HepG2 (cell line): ENCODE results near the gene KLHL17. TPM values are rescaled to one million over a fixed set of nuclear protein-coding genes. Genes with fewer than 3 reads are reported as not detected.
A peak's percentile ranks its signal among the peaks of the same experiment; 100 is the strongest.

Experiments
- ARNT ChIP-seq: fragments of 450-650 bp; IDR thresholded peaks from 2 replicates; pipeline ENCODE4 v1.6.1; 2017
- DPF2 ChIP-seq: sonication (generic); formaldehyde crosslinking; IDR thresholded peaks from 2 replicates; pipeline ENCODE4 v1.4.0; 2020; ENCODE audit warnings: mild to moderate bottlenecking, low read depth, missing genetic modification reagents, borderline replicate concordance
- EP300 ChIP-seq, 3 experiments: sonication (generic) in 1 of 3; formaldehyde crosslinking in 1 of 3; IDR thresholded peaks; 2 replicates each; pipeline versions ENCODE4 v1.5.1 to v1.6.1; 2011 to 2020; ENCODE audit warnings: low read depth in 2 of 3, low read length in 2 of 3, borderline replicate concordance in 1 of 3, improper control_type of control experiment in 1 of 3, mild to moderate bottlenecking in 1 of 3, missing genetic modification reagents in 1 of 3, moderate library complexity in 1 of 3
- HOXA3 ChIP-seq: sonication (generic); formaldehyde crosslinking; IDR thresholded peaks from 2 replicates; pipeline ENCODE4 v1.5.0; 2020; ENCODE audit warnings: missing genetic modification reagents
- MED1 ChIP-seq: sonication (generic); formaldehyde crosslinking; IDR thresholded peaks from 2 replicates; pipeline ENCODE4 v1.4.0; 2020; ENCODE audit warnings: missing genetic modification reagents
- NCOA5 ChIP-seq: sonication (generic); formaldehyde crosslinking; IDR thresholded peaks from 2 replicates; pipeline ENCODE4 v1.4.0; 2020; ENCODE audit warnings: missing genetic modification reagents
- NR2C2 ChIP-seq: sonication (generic); formaldehyde crosslinking; IDR thresholded peaks from 2 replicates; pipeline ENCODE4 v1.4.0; 2020; ENCODE audit warnings: missing genetic modification reagents, mild to moderate bottlenecking, moderate library complexity, borderline replicate concordance
- PATZ1 ChIP-seq: sonication (generic); formaldehyde crosslinking; IDR thresholded peaks from 2 replicates; pipeline ENCODE4 v1.4.0; 2020; ENCODE audit warnings: missing genetic modification reagents
- PCBP1 ChIP-seq: fragments of 200-400 bp; formaldehyde crosslinking; IDR thresholded peaks from 2 replicates; pipeline ENCODE4 v1.6.1; 2017; ENCODE audit warnings: mild to moderate bottlenecking, low read depth, low read length, borderline replicate concordance
- PREB ChIP-seq: sonication (generic); formaldehyde crosslinking; IDR thresholded peaks from 2 replicates; pipeline ENCODE4 v1.4.0; 2020; ENCODE audit warnings: missing genetic modification reagents
- SALL1 ChIP-seq: sonication (generic); formaldehyde crosslinking; IDR thresholded peaks from 2 replicates; pipeline ENCODE4 v1.8.0; 2022; ENCODE audit warnings: mild to moderate bottlenecking, missing genetic modification reagents
- SIN3A ChIP-seq: IDR thresholded peaks from 2 replicates; pipeline ENCODE4 v1.6.1; 2011; ENCODE audit warnings: low read depth, mild to moderate bottlenecking, control low read depth, low read length, borderline replicate concordance
- SKIL ChIP-seq: sonication (generic); formaldehyde crosslinking; IDR thresholded peaks from 2 replicates; pipeline ENCODE4 v1.8.0; 2022; ENCODE audit warnings: missing genetic modification reagents, mild to moderate bottlenecking, moderate library complexity, borderline replicate concordance
- TCF7 ChIP-seq: sonication (generic); IDR thresholded peaks from 2 replicates; pipeline ENCODE4 v1.6.1; 2016; ENCODE audit warnings: antibody characterized with exemption, low read depth
- ZBTB7A ChIP-seq: sonication (generic); formaldehyde crosslinking; IDR thresholded peaks from 2 replicates; pipeline ENCODE4 v1.8.0; 2022; ENCODE audit warnings: mild to moderate bottlenecking, missing genetic modification reagents
- ZBTB7B ChIP-seq: sonication (generic); formaldehyde crosslinking; IDR thresholded peaks from 2 replicates; pipeline ENCODE4 v1.4.0; 2020; ENCODE audit warnings: missing genetic modification reagents
- ZNF121 ChIP-seq: sonication (generic); formaldehyde crosslinking; IDR thresholded peaks from 2 replicates; pipeline ENCODE4 v1.5.0; 2020; ENCODE audit warnings: mild to moderate bottlenecking, missing genetic modification reagents
- ZNF3 ChIP-seq: IDR thresholded peaks from 2 replicates; pipeline ENCODE4 v1.7.0; 2017; ENCODE audit warnings: inconsistent platforms
- ZNF331 ChIP-seq: sonication (generic); formaldehyde crosslinking; IDR thresholded peaks from 2 replicates; pipeline ENCODE4 v1.4.0; 2020; ENCODE audit warnings: missing genetic modification reagents
- ZNF614 ChIP-seq: IDR thresholded peaks from 2 replicates; pipeline ENCODE4 v1.6.1; 2018; ENCODE audit warnings: missing biosample characterization, missing genetic modification reagents, inconsistent platforms, borderline replicate concordance
- polyA plus RNA-seq, 8 experiments: library from polyadenylated mRNA; depleted of rRNA in 3 of 8; stranded (reverse) in 7 of 8; unstranded in 1 of 8; fragments of >200 nt; fragmentation: Illumina TruSeq in 4 of 8; extraction: Trizol in 4 of 8; gene quantifications; 2 replicates each; pipeline versions ENCODE4 v1.2.1 to v1.2.3, GENCODE V29; 2011 to 2016; ENCODE audit warnings: low read depth in 4 of 8, missing spikeins in 1 of 8, mixed read lengths in 1 of 8; ENCODE audit not compliant: insufficient read depth in 1 of 8
- total RNA-seq, 5 experiments: library from RNA; depleted of rRNA; stranded (reverse); fragments of >200 nt; fragmentation: Illumina TruSeq; extraction: Trizol; gene quantifications; 2 replicates each; pipeline ENCODE4 v1.2.3, GENCODE V29; 2016; ENCODE audit warnings: low read depth in 1 of 5

KLHL17 gene
- total and polyA plus RNA-seq, 2 of the 13 experiments (the other 11 are each of a cell fraction or from before 2014, with no cell fraction given), result 9.3 to 24.7 TPM

GRCh38 chr1:995665-996633, 35.6 kb downstream of the KLHL17 start (continued):
- TF ChIP-seq PCBP1, result no peak
- TF ChIP-seq ZNF614 (CRISPR knock-in tag), result no peak
- no peak for TF ChIP-seq ZNF121 (CRISPR knock-in tag)
- TF ChIP-seq EP300 (IDR thresholded peaks at IDR 0.05; ENCODE audit: low read depth in 2 of 2, low read length in 2 of 2), result peak in 1 of 2 experiments; percentile 51; a peak in 1 of 4 replicates
- TF ChIP-seq EP300 (CRISPR knock-in tag; IDR thresholded peaks at IDR 0.05; ENCODE audit: borderline replicate concordance), result no peak; the same call in 1 of the 2 replicates
- peak; percentile 46; the same call in 1 of the 2 replicates for TF ChIP-seq MED1 (CRISPR knock-in tag)
- TF ChIP-seq ARNT, result no peak
- TF ChIP-seq SKIL (CRISPR knock-in tag), result peak; percentile 84; the same call in 1 of the 2 replicates
- no peak for TF ChIP-seq PREB
- no peak for TF ChIP-seq NCOA5
- 0 out of 2 replicates have a peak, but pooled peaks have one; percentile 20 for TF ChIP-seq DPF2 (CRISPR knock-in tag)
- TF ChIP-seq TCF7, result peak; percentile 41; the same call in 1 of the 2 replicates
- peak; percentile 61 for TF ChIP-seq SALL1
- 0 out of 2 replicates have a peak, but pooled peaks have one; percentile 12 for TF ChIP-seq HOXA3 (CRISPR knock-in tag)
- TF ChIP-seq ZBTB7A (CRISPR knock-in tag), result peak; percentile 20; the same call in 1 of the 2 replicates
- TF ChIP-seq ZNF331 (CRISPR knock-in tag), result 0 out of 2 replicates have a peak, but pooled peaks have one; percentile 20
- TF ChIP-seq NR2C2 (CRISPR knock-in tag), result 0 out of 2 replicates have a peak, but pooled peaks have one; percentile 20
- TF ChIP-seq SIN3A, result no peak
- TF ChIP-seq ZBTB7B (CRISPR knock-in tag), result peak; percentile 58; the same call in 1 of the 2 replicates
- peak; percentile 85 for TF ChIP-seq PATZ1 (CRISPR knock-in tag)
- no peak for TF ChIP-seq ZNF3 (CRISPR knock-in tag)
